CD4-positive, CD25-positive, alpha-beta regulatory T cell (primary cell): Measurements from ENCODE around the gene MEIOB. TPM values are rescaled to one million over a fixed set of nuclear protein-coding genes. Genes with fewer than 3 reads are reported as not detected.

Source experiments
- ATAC-seq, 2 donors: fragments of 150-1000 bp; cut with Tn5 transposase; one replicate each; pipeline ENCODE4 v1.10.0; 2021; ENCODE audit warnings: low read depth in 2 of 2, moderate number of reproducible peaks in 2 of 2, moderate library complexity in 1 of 2
- DNase-seq, 3 donors: peaks; one replicate each; pipeline versions ENCODE4 v3.0.0 to v3.0.0-alpha.2; 2012 to 2022; ENCODE audit warnings: mixed read lengths in 1 of 3
- H3K27ac ChIP-seq: one replicate; pipeline ENCODE4 v1.7.0; 2013; ENCODE audit warnings: mild to moderate bottlenecking, low read length; ENCODE audit not compliant: insufficient read depth, poor library complexity, severe bottlenecking
- H3K27me3 ChIP-seq: one replicate; pipeline ENCODE4 v1.7.0; 2013; ENCODE audit warnings: low read length; ENCODE audit not compliant: control insufficient read depth, insufficient read depth
- H3K36me3 ChIP-seq: one replicate; pipeline ENCODE4 v1.7.0; 2013; ENCODE audit warnings: mild to moderate bottlenecking, low read length, moderate library complexity; ENCODE audit not compliant: control insufficient read depth, insufficient read depth
- H3K4me1 ChIP-seq: 2 replicates; pipeline ENCODE4 v1.7.0; 2013; ENCODE audit warnings: mild to moderate bottlenecking, low read length; ENCODE audit not compliant: insufficient read depth, control insufficient read depth, poor library complexity, severe bottlenecking
- H3K4me3 ChIP-seq: one replicate; pipeline ENCODE4 v1.7.0; 2013; ENCODE audit warnings: low read depth, mild to moderate bottlenecking, low read length, moderate library complexity
- H3K9me3 ChIP-seq, 2 experiments: 1 replicate in 1 of 2; 2 replicates in 1 of 2; pipeline ENCODE4 v1.7.0; 2013; ENCODE audit warnings: low read length in 2 of 2, mild to moderate bottlenecking in 1 of 2, moderate library complexity in 1 of 2; ENCODE audit not compliant: control insufficient read depth in 2 of 2
- H3K27ac Mint-ChIP-seq, 3 donors: one replicate each; pipeline ENCODE4 v1.8.0; 2020 to 2022; ENCODE audit warnings: mild to moderate bottlenecking in 3 of 3, mixed read lengths in 3 of 3, moderate library complexity in 2 of 3
- H3K27me3 Mint-ChIP-seq: one replicate; pipeline ENCODE4 v1.8.0; 2022; ENCODE audit warnings: mild to moderate bottlenecking, mixed read lengths
- H3K36me3 Mint-ChIP-seq: one replicate; pipeline ENCODE4 v1.8.0; 2020; ENCODE audit warnings: mixed read lengths
- H3K4me1 Mint-ChIP-seq, 4 donors: one replicate each; pipeline ENCODE4 v1.8.0; 2020 to 2022; ENCODE audit warnings: mixed read lengths in 4 of 4, mild to moderate bottlenecking in 1 of 4
- H3K4me3 Mint-ChIP-seq, 4 donors: one replicate each; pipeline ENCODE4 v1.8.0; 2020 to 2022; ENCODE audit warnings: mild to moderate bottlenecking in 4 of 4, mixed read lengths in 4 of 4, moderate library complexity in 3 of 4
- H3K9me3 Mint-ChIP-seq, 7 donors: one replicate each; pipeline ENCODE4 v1.8.0; 2020 to 2022; ENCODE audit warnings: mixed read lengths in 7 of 7, mild to moderate bottlenecking in 3 of 7, moderate library complexity in 2 of 7
- polyA plus RNA-seq, 4 donors: library from polyadenylated mRNA; unstranded; fragments of 300-500 nt; fragmentation: Illumina TruSeq; gene quantifications; one replicate each; pipeline ENCODE4 v1.2.3, GENCODE V29; 2021
- total RNA-seq: library from RNA; stranded (reverse); gene quantifications from one replicate; pipeline ENCODE4 v1.2.3, GENCODE V29; 2022

MEIOB gene
- total and polyA plus RNA-seq, 5 donors from 2014 or later = not detected

- DNase-seq (no peak), ATAC-seq (no peak)
- H3K4me3 ChIP-seq = no peak overlapping the region
- H3K27ac Mint-ChIP-seq = no peak overlapping the region
- no peaks in the 10 kb centered on the region for H3K27me3 ChIP-seq
- peaks cover 0 to 9% (median 2%) of the 10 kb centered on the region in 4 donors for H3K4me1 Mint-ChIP-seq
- no peaks in the 10 kb centered on the region for H3K9me3 Mint-ChIP-seq
- peaks cover 20% of the 10 kb centered on the region for H3K36me3 ChIP-seq
- no peak overlapping the region for H3K27ac ChIP-seq
- H3K9me3 ChIP-seq = no peaks in the 10 kb centered on the region
- no peak overlapping the region for H3K4me3 Mint-ChIP-seq
- H3K27me3 Mint-ChIP-seq = no peaks in the 10 kb centered on the region
- peaks cover 4% of the 10 kb centered on the region for H3K36me3 Mint-ChIP-seq
- H3K4me1 ChIP-seq = peaks cover 3% of the 10 kb centered on the region
Measured at GRCh38 chr16:1790261-1790610, 81.7 kb downstream of the MEIOB start.

- Histone ChIP-seq H3K4me3 (no peak overlapping the region), H3K36me3 (peaks cover 20% of the 10 kb centered on the region), H3K27me3 (no peaks in the 10 kb centered on the region), H3K4me1 (peaks cover 9% of the 10 kb centered on the region), H3K27ac (no peak overlapping the region), H3K9me3 (no peaks in the 10 kb centered on the region)
- Mint-ChIP-seq H3K36me3 (peaks cover 4% of the 10 kb centered on the region), H3K9me3 (no peaks in the 10 kb centered on the region), H3K27ac (no peak overlapping the region), H3K4me1 (peaks cover 0 to 13% (median 3%) of the 10 kb centered on the region in 4 donors), H3K27me3 (no peaks in the 10 kb centered on the region), H3K4me3 (no peak overlapping the region)
- DNase-seq = no peak
- no peak for ATAC-seq
Measured at GRCh38 chr16:1789643-1790045, 82.3 kb downstream of the MEIOB start.

DNA sequence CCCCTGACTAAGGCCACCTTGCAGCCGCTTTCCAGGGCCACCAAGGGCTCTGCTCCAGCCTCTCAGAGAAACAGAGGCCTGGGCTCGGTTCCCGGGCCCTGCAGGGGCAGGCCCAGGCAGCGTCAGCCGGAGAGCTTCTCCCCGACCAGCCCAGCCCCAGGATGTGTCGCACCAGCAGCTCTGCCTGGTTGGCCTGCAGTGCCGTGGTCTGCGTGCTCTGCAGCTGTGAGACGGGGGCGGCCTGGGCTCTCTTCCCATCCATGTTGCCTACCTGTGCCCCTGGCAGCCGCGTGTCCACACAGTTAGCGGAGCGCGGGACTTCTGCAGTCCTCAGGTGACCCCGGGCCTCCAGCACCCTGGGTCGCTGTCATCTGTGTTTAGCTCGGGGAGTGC, 83.3 kb downstream of the MEIOB start:
- Mint-ChIP-seq H3K36me3 (peaks cover 4% of the 10 kb centered on the region), H3K4me1 (peaks cover 0 to 17% (median 4%) of the 10 kb centered on the region in 4 donors), H3K27me3 (no peaks in the 10 kb centered on the region), H3K9me3 (no peaks in the 10 kb centered on the region), H3K4me3 (no peak overlapping the region), H3K27ac (peak overlapping the region in 1 of 3 donors; percentile 20)
- ATAC-seq (no peak), DNase-seq (no peak)
- peaks cover 18% of the 10 kb centered on the region for H3K4me1 ChIP-seq
- no peak overlapping the region for H3K27ac ChIP-seq
- no peaks in the 10 kb centered on the region for H3K27me3 ChIP-seq
- H3K4me3 ChIP-seq = no peak overlapping the region
- H3K9me3 ChIP-seq = no peaks in the 10 kb centered on the region
- peaks cover 20% of the 10 kb centered on the region for H3K36me3 ChIP-seq

GRCh38 chr16:1788095-1788707, 83.8 kb downstream of the MEIOB start:
- Histone ChIP-seq H3K27me3 (no peaks in the 10 kb centered on the region), H3K36me3 (peaks cover 20% of the 10 kb centered on the region), H3K4me1 (peaks cover 23% of the 10 kb centered on the region), H3K27ac (no peak overlapping the region), H3K4me3 (no peak overlapping the region), H3K9me3 (no peaks in the 10 kb centered on the region)
- no peaks in the 10 kb centered on the region for H3K9me3 Mint-ChIP-seq
- no peak overlapping the region for H3K27ac Mint-ChIP-seq
- H3K4me3 Mint-ChIP-seq = no peak overlapping the region
- H3K27me3 Mint-ChIP-seq = no peaks in the 10 kb centered on the region
- no peak for DNase-seq
- H3K4me1 Mint-ChIP-seq = peaks cover 0 to 23% (median 7%) of the 10 kb centered on the region in 4 donors
- ATAC-seq = no peak
- peaks cover 4% of the 10 kb centered on the region for H3K36me3 Mint-ChIP-seq

- peaks cover 0 to 27% (median 8%) of the 10 kb centered on the region in 4 donors for H3K4me1 Mint-ChIP-seq
Measured at GRCh38 chr16:1787322-1788094, 84.5 kb downstream of the MEIOB start.

GRCh38 chr16:1787056-1787321, 85.0 kb downstream of the MEIOB start:
- peaks cover 27% of the 10 kb centered on the region for H3K4me1 ChIP-seq
- no peak overlapping the region for H3K4me3 Mint-ChIP-seq
- H3K9me3 Mint-ChIP-seq = no peaks in the 10 kb centered on the region
- no peak overlapping the region for H3K27ac Mint-ChIP-seq
- H3K27ac ChIP-seq = no peak overlapping the region
- H3K4me3 ChIP-seq = no peak overlapping the region
- H3K36me3 ChIP-seq = peaks cover 20% of the 10 kb centered on the region
- no peak for ATAC-seq
- H3K27me3 Mint-ChIP-seq = no peaks in the 10 kb centered on the region
- H3K27me3 ChIP-seq = no peaks in the 10 kb centered on the region
- H3K4me1 Mint-ChIP-seq = peaks cover 0 to 28% (median 8%) of the 10 kb centered on the region in 4 donors
- no peaks in the 10 kb centered on the region for H3K9me3 ChIP-seq
- peaks cover 4% of the 10 kb centered on the region for H3K36me3 Mint-ChIP-seq
- DNase-seq = no peak

More at GRCh38 chr16:1787322-1788094, 84.5 kb downstream of the MEIOB start:
- Histone ChIP-seq H3K4me3 (no peak overlapping the region), H3K27me3 (no peaks in the 10 kb centered on the region), H3K9me3 (no peaks in the 10 kb centered on the region), H3K36me3 (peaks cover 20% of the 10 kb centered on the region), H3K4me1 (peaks cover 26% of the 10 kb centered on the region), H3K27ac (no peak overlapping the region)
- Mint-ChIP-seq H3K9me3 (no peaks in the 10 kb centered on the region), H3K36me3 (peaks cover 4% of the 10 kb centered on the region), H3K27ac (no peak overlapping the region), H3K4me3 (no peak overlapping the region), H3K27me3 (no peaks in the 10 kb centered on the region)
- DNase-seq (no peak), ATAC-seq (no peak)

- peaks cover 4% of the 10 kb centered on the region for H3K36me3 Mint-ChIP-seq
- H3K4me1 ChIP-seq = peaks cover 32% of the 10 kb centered on the region
- no peak for ATAC-seq
- no peaks in the 10 kb centered on the region for H3K9me3 ChIP-seq
- no peak overlapping the region for H3K4me3 Mint-ChIP-seq
- no peak overlapping the region for H3K27ac ChIP-seq
- no peak for DNase-seq
- peaks cover 0 to 33% (median 9%) of the 10 kb centered on the region in 4 donors for H3K4me1 Mint-ChIP-seq
- H3K4me3 ChIP-seq = no peak overlapping the region
- peaks cover 20% of the 10 kb centered on the region for H3K36me3 ChIP-seq
- H3K27me3 ChIP-seq = no peaks in the 10 kb centered on the region
- no peak overlapping the region for H3K27ac Mint-ChIP-seq
- H3K9me3 Mint-ChIP-seq = no peaks in the 10 kb centered on the region
- no peaks in the 10 kb centered on the region for H3K27me3 Mint-ChIP-seq
Measured at GRCh38 chr16:1786242-1787055, 85.5 kb downstream of the MEIOB start.
